GM18873 (cell line): ENCODE results near the gene TRAPPC8.
"Not testable (repeated sequence)": the region's sequence is repeated elsewhere in the genome, so short reads cannot be mapped to it uniquely, and the experiment has no call there.

Experiments
- ATAC-seq: cut with Tn5 transposase; IDR thresholded peaks from one replicate; pipeline ENCODE4 v1.9.1; 2021; ENCODE audit warnings: mild to moderate bottlenecking, moderate library complexity, moderate number of reproducible peaks; ENCODE audit not compliant: unreplicated experiment, low FRiP score

TRAPPC8 gene

GRCh38 chr18:31875301-31875700, 67.6 kb downstream of the TRAPPC8 start:
- ATAC-seq: no peak

- ATAC-seq: no peak
Measured at GRCh38 chr18:31863103-31863502, 79.8 kb downstream of the TRAPPC8 start.

DNA sequence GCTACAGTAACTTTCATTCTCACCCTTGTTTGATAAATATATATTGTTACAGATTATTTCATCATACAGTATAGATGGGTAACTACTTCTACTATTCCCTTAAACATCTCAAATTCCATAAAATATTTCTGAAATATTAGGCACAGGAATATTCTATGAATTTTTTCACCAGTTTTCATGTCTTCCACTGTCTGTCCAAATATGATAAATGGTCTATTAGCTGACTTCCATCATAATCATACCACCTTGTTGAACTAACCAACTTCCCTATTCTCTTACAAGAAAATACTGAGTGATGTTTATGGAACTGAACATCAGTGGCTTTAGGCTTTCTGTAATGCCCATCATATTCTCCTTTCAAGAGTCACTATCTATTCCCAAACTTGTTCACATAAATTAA, 82.4 kb downstream of the TRAPPC8 start:
- ATAC-seq: no peak

DNA sequence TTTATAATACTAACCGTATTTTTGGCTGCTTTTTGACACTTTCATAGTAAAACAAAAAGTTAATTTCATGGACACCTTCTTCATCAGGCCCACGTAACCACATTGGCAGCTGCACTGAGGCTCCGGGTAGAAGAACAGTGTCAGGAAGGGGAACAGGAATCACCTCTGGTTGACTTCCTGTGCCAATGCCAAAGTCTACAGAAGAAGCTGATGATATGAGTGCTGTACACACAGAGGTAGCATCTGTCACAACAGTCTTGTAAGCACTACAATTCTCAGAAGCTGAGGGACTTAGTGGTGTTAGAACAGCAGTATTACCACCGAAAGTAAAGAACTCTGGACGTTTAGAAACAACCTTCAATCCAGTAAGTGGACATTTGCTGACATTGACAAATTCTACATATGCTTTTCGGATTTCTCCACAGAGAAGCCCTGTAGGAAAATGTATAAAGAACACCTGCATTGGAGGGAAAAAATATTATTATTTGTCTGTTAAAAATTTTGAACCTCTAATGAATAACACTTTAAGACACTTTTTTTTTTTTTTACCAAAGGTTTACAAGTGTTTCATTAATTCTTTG, 85.3 kb downstream of the TRAPPC8 start:
- no peak for ATAC-seq

GRCh38 chr18:31850844-31851243, 92.1 kb downstream of the TRAPPC8 start:
- ATAC-seq: no peak

DNA sequence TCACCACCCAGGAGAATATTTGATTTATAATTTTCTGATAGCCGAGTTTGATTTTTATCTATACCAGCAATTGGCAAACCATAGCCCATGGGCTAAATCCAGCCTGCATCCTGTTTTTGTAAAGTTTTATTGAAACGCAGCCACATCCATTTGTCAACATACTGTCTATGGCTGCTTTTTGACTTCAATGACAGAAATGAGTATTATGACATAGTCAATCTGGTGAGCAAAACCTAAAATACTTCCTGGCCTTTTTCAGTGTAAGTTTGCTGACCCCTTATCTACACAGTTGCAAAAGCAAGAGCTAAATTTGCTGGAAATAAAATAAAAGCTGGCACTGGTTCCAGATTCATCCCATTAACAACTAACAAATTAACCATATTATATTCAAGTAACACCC, 102.4 kb downstream of the TRAPPC8 start:
- no peak for ATAC-seq

DNA sequence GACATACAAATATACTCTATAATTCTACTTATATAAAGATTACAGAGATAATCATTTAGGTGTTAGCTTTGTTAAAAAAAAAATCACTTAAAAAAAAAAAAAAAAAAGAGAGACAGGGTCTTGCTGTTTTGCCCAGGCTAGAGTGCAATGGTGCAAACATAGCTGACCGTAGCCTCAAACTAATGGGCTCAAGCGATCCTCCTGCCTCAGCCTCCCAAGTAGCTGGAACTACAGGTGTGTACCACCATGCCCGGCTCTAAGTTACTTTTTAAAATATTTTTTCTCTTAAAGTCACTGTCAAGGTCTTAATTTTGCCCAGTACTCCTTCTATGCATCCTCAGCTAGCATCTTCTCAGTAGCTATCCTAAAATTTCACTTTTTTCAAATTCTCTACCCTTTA, 105.0 kb downstream of the TRAPPC8 start:
- no peak for ATAC-seq

DNA sequence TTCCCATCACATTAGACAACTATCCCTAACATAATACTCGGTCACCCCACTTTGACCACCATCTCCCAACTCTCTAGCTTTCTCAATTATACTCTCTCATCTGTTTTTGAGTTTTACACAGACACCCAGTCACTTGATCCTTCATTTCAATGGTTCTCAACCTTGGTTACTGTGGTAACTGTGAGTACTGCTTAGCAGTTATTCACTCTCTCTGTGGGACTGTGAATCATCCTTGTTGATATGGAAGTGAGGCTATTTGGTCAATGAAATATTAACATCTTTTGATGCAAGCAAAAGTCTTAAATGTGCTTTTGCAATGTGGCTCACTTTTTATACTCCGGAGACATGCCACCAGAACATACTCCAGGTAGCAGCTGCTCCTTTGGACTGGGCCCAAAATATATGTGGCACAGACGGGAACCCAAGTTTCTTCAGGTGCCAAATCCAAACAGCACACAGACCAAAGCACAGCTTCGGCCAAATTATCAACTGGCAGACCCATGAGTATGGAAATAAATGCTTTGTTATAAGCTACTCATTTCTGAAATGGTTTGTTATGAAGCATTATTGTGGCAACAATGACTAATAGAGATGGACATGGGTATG, 107.3 kb downstream of the TRAPPC8 start:
- no peak for ATAC-seq

- ATAC-seq: no peak
Measured at GRCh38 chr18:31831903-31832302, 111.0 kb downstream of the TRAPPC8 start.

- ATAC-seq: no peak
Measured at GRCh38 chr18:31830686-31831085, 112.2 kb downstream of the TRAPPC8 start.

DNA sequence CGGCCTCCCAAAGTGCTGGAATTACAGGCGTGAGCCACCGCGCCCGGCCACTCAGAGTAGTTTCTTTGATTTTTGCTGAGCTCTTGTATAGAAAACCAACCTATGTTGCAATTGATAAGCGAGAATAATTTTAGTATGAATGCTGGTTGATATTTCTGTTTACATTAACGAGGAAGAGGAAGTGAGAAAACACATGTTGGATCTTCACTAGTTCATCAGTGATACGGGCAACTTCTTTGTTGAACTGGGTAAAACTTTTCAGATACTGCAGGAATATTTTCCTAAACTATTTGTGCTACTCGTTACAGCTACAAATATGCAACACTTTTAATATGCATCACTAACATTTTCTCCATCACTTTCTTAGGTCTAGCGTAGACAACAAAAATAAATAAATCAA, 114.3 kb downstream of the TRAPPC8 start:
- no peak for ATAC-seq

DNA sequence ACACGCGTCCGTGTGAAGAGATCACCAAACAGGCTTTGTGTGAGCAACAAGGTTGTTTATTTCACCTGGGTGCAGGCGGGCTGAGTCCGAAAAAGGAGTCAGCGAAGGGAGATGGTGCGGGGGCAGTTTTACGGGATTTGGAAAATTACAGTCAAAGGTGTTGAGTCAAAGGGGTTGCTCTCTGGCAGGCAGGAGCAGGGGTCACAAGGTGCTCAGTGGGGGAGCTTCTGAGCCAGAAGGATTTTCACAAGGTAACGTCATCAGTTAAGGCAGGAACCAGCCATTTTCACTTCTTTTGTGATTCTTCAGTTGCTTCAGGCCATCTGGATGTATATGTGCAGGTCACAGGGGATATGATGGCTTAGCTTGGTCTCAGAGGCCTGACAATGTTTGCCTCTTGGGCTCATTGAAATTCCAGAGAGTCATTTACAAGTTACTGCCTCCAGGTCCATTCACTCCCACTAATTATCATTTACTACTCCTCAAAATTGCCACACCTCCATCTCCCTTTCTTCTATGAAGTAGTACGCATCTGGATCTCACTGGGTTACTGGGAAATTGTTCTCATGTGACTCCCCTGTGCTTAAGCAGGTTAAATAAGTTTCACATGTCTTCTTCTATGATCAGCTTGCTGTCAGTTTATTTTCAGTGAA, 116.1 kb downstream of the TRAPPC8 start:
- not testable (repeated sequence) for ATAC-seq

GRCh38 chr18:31825772-31826171, 117.2 kb downstream of the TRAPPC8 start:
- ATAC-seq: no peak

- no peak for ATAC-seq
Measured at GRCh38 chr18:31821545-31822171, 121.3 kb downstream of the TRAPPC8 start.

- no peak for ATAC-seq
Measured at GRCh38 chr18:31819925-31820229, 123.1 kb downstream of the TRAPPC8 start.

GRCh38 chr18:31819106-31819924, 123.6 kb downstream of the TRAPPC8 start:
- ATAC-seq: peak; percentile 73

DNA sequence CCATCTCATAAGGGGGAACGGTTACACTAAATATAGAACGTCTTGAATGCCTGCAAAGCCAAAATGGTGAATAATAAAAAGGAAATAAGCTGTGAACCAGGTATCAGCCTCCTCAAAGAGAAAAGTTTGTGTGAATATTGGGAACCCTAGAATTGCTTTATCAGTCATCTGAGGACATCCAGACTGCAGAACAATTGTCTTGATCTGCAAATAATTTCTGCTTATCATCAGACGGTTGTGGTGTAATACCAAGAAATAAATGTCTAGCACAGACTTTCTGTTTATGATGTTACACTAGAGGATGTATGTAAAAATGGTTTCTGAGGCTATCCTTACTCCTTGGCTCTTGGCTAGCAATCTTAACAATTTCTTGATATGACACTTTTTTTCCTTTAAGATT, 128.8 kb downstream of the TRAPPC8 start:
- ATAC-seq: no peak

- ATAC-seq: not testable (repeated sequence)
Measured at GRCh38 chr18:31810336-31811130, 132.4 kb downstream of the TRAPPC8 start.

DNA sequence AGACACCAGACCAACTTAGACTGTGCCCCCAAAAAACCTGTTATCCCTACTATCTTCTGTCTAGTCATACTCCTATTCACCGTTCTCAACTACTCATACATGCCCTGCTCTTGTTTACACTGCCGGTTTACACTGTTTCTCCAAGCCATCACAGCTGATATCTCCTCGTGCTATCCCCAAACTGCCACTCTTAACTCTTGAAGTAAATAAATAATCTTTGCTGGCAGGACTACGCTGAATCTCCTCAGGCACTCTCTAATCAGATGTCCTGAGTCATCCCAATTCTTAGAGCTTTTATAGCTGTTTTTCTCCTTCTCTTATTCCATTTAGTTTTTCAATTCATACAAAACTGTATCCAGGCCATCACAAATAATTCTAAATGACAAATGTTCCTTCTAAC, 133.9 kb downstream of the TRAPPC8 start:
- not testable (repeated sequence) for ATAC-seq

- ATAC-seq: no peak
Measured at GRCh38 chr18:31801078-31801477, 141.8 kb downstream of the TRAPPC8 start.
